DOHH2 (cell line): ENCODE results near the gene UNKL.

Experiments
- EZH2phosphoT487 ChIP-seq: fragments of 200-600 bp; sonication (generic); IDR thresholded peaks from 2 replicates; pipeline ENCODE4 v1.6.1; 2017; ENCODE audit warnings: borderline replicate concordance, mild to moderate bottlenecking, antibody characterized with exemption, low read length, moderate library complexity, mixed read lengths
- TF ChIP-seq, protein P1 (sequence below): fragments of 200-600 bp; sonication (generic); IDR thresholded peaks from one replicate; pipeline ENCODE4 v1.5.1; 2014; ENCODE audit warnings: antibody characterized with exemption, mild to moderate bottlenecking, low read depth, low read length; ENCODE audit not compliant: poor library complexity, severe bottlenecking

GRCh38 chr16:1437606-1438005 lies 23.1 kb upstream of the UNKL start:
- TF ChIP-seq, protein P1, sequence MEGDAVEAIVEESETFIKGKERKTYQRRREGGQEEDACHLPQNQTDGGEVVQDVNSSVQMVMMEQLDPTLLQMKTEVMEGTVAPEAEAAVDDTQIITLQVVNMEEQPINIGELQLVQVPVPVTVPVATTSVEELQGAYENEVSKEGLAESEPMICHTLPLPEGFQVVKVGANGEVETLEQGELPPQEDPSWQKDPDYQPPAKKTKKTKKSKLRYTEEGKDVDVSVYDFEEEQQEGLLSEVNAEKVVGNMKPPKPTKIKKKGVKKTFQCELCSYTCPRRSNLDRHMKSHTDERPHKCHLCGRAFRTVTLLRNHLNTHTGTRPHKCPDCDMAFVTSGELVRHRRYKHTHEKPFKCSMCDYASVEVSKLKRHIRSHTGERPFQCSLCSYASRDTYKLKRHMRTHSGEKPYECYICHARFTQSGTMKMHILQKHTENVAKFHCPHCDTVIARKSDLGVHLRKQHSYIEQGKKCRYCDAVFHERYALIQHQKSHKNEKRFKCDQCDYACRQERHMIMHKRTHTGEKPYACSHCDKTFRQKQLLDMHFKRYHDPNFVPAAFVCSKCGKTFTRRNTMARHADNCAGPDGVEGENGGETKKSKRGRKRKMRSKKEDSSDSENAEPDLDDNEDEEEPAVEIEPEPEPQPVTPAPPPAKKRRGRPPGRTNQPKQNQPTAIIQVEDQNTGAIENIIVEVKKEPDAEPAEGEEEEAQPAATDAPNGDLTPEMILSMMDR, result no peak
- no peak for TF ChIP-seq EZH2phosphoT487
